OCI-LY1 (cell line): ENCODE measurements around the gene INPP5A.

Source experiments
- H2AFZ ChIP-seq: fragments of 200-600 bp; sonication (generic), shearing (Covaris generic); 2 replicates; pipeline ENCODE4 v1.6.0; 2014; ENCODE audit warnings: antibody characterized with exemption, mild to moderate bottlenecking, low read length
- H3F3A ChIP-seq: fragments of 200-600 bp; sonication (generic), shearing (Covaris generic); 2 replicates; pipeline ENCODE4 v1.6.0; 2014; ENCODE audit warnings: mild to moderate bottlenecking, antibody characterized with exemption, low read length, moderate library complexity; ENCODE audit not compliant: insufficient read depth
- H3K27ac ChIP-seq: fragments of 200-600 bp; sonication (generic); 2 replicates; pipeline ENCODE4 v1.5.1; 2014; ENCODE audit warnings: low read length, mixed run types, mild to moderate bottlenecking, low read depth; ENCODE audit not compliant: poor library complexity, severe bottlenecking
- H3K27me3 ChIP-seq: fragments of 200-600 bp; sonication (generic); 2 replicates; pipeline ENCODE4 v1.6.0; 2014; ENCODE audit warnings: antibody characterized with exemption, mild to moderate bottlenecking, low read length, moderate library complexity; ENCODE audit not compliant: insufficient read depth
- H3K36me3 ChIP-seq: fragments of 200-600 bp; sonication (generic); 2 replicates; pipeline ENCODE4 v1.6.1; 2014; ENCODE audit warnings: mild to moderate bottlenecking, antibody characterized with exemption, low read length, moderate library complexity, mixed read lengths; ENCODE audit not compliant: insufficient read depth
- H3K4me1 ChIP-seq: fragments of 200-600 bp; sonication (generic); 2 replicates; pipeline ENCODE4 v1.5.1; 2014; ENCODE audit warnings: mild to moderate bottlenecking, low read length, moderate library complexity; ENCODE audit not compliant: insufficient read depth, severe bottlenecking
- H3K4me2 ChIP-seq: fragments of 200-600 bp; sonication (generic), shearing (Covaris generic); 2 replicates; pipeline ENCODE4 v1.6.1; 2014; ENCODE audit warnings: low read length
- H3K4me3 ChIP-seq: fragments of 200-600 bp; sonication (generic); 2 replicates; pipeline ENCODE4 v1.5.1; 2014; ENCODE audit warnings: low read length, low read depth, mild to moderate bottlenecking, mixed read lengths; ENCODE audit not compliant: poor library complexity, severe bottlenecking
- H3K79me2 ChIP-seq: fragments of 200-600 bp; shearing (Covaris generic); 2 replicates; pipeline ENCODE4 v1.6.1; 2016; ENCODE audit warnings: mixed run types, low read length, mixed read lengths; ENCODE audit not compliant: insufficient read depth
- H3K9ac ChIP-seq: fragments of 200-600 bp; sonication (generic), shearing (Covaris generic); 2 replicates; pipeline ENCODE4 v1.6.1; 2014; ENCODE audit warnings: mild to moderate bottlenecking, low read length, mixed read lengths
- H3K9me2 ChIP-seq: fragments of 200-600 bp; sonication (generic), shearing (Covaris generic); 2 replicates; pipeline ENCODE4 v1.6.1; 2014; ENCODE audit warnings: low read depth, mild to moderate bottlenecking, low read length, mixed read lengths
- H3K9me3 ChIP-seq: fragments of 200-600 bp; shearing (Covaris generic); 2 replicates; pipeline ENCODE4 v1.6.1; 2014; ENCODE audit warnings: low read length, mixed read lengths
- H4K20me1 ChIP-seq: fragments of 200-600 bp; sonication (generic), shearing (Covaris generic); 2 replicates; pipeline ENCODE4 v1.6.0; 2016; ENCODE audit warnings: mild to moderate bottlenecking, low read length; ENCODE audit not compliant: insufficient read depth
- CTCF ChIP-seq: fragments of 200-600 bp; sonication (generic), shearing (Covaris generic); IDR thresholded peaks from 2 replicates; pipeline ENCODE4 v1.5.1; 2017; ENCODE audit warnings: mild to moderate bottlenecking, antibody characterized with exemption, low read length, moderate library complexity, mixed read lengths
- EZH2 ChIP-seq: fragments of 200-600 bp; sonication (generic), shearing (Covaris generic); IDR thresholded peaks from 2 replicates; pipeline ENCODE4 v1.8.0; 2017; ENCODE audit warnings: borderline replicate concordance, mixed run types, mild to moderate bottlenecking, antibody characterized with exemption, low read length, moderate library complexity, mixed read lengths

The INPP5A gene

GRCh38 chr10:132802048-132802447 is 264.5 kb downstream of the INPP5A start:
- Histone ChIP-seq H3K9ac (no peak overlapping the region), H3K4me1 (no peaks in the 10 kb centered on the region), H4K20me1 (no peaks in the 10 kb centered on the region), H3K9me3 (no peaks in the 10 kb centered on the region), H3K27me3 (no peaks in the 10 kb centered on the region), H3K27ac (no peak overlapping the region), H3K36me3 (no peaks in the 10 kb centered on the region), H3K4me3 (no peak overlapping the region), H2AFZ (no peak overlapping the region), H3F3A (no peaks in the 10 kb centered on the region), H3K79me2 (no peaks in the 10 kb centered on the region), H3K9me2 (no peaks in the 10 kb centered on the region), H3K4me2 (no peak overlapping the region)
- TF ChIP-seq EZH2 (no peak), CTCF (no peak)

GRCh38 chr10:132802694-132803320 is 265.2 kb downstream of the INPP5A start:
- H3K9me3 ChIP-seq, result no peaks in the 10 kb centered on the region
- H3K4me1 ChIP-seq, result no peaks in the 10 kb centered on the region
- no peaks in the 10 kb centered on the region for H3F3A ChIP-seq
- H3K9me2 ChIP-seq, result no peaks in the 10 kb centered on the region
- H3K27ac ChIP-seq, result no peak overlapping the region
- no peak overlapping the region for H2AFZ ChIP-seq
- H3K36me3 ChIP-seq, result no peaks in the 10 kb centered on the region
- no peak overlapping the region for H3K4me3 ChIP-seq
- no peaks in the 10 kb centered on the region for H4K20me1 ChIP-seq
- no peak for TF ChIP-seq CTCF
- TF ChIP-seq EZH2, result no peak
- no peak overlapping the region for H3K4me2 ChIP-seq
- no peaks in the 10 kb centered on the region for H3K27me3 ChIP-seq
- H3K79me2 ChIP-seq, result no peaks in the 10 kb centered on the region
- no peak overlapping the region for H3K9ac ChIP-seq

GRCh38 chr10:132803416-132804210 is 266.0 kb downstream of the INPP5A start:
- Histone ChIP-seq H3K36me3 (no peaks in the 10 kb centered on the region), H3K4me2 (no peak overlapping the region), H3K9ac (no peak overlapping the region), H2AFZ (no peak overlapping the region), H3K27ac (no peak overlapping the region), H3K27me3 (no peaks in the 10 kb centered on the region), H3F3A (no peaks in the 10 kb centered on the region), H3K79me2 (no peaks in the 10 kb centered on the region), H3K4me1 (no peaks in the 10 kb centered on the region), H3K9me3 (no peaks in the 10 kb centered on the region), H3K4me3 (no peak overlapping the region), H4K20me1 (no peaks in the 10 kb centered on the region), H3K9me2 (no peaks in the 10 kb centered on the region)
- TF ChIP-seq CTCF (no peak), EZH2 (no peak)
